Measurements from ENCODE around the gene MED12L.
"Not testable (repeated sequence)": the region's sequence is repeated elsewhere in the genome, so short reads cannot be mapped to it uniquely, and the experiment has no call there.

MED12L gene

GRCh38 chr3:151379083-151379734, 293.7 kb downstream of the MED12L start:
- DNase-seq (ENCODE audit: low spot score), result no peak

GRCh38 chr3:151382671-151383070, 297.2 kb downstream of the MED12L start:
- DNase-seq (ENCODE audit: low spot score), result no peak

GRCh38 chr3:151383111-151383510, 297.6 kb downstream of the MED12L start:
- DNase-seq (ENCODE audit: low spot score), result no peak

DNA sequence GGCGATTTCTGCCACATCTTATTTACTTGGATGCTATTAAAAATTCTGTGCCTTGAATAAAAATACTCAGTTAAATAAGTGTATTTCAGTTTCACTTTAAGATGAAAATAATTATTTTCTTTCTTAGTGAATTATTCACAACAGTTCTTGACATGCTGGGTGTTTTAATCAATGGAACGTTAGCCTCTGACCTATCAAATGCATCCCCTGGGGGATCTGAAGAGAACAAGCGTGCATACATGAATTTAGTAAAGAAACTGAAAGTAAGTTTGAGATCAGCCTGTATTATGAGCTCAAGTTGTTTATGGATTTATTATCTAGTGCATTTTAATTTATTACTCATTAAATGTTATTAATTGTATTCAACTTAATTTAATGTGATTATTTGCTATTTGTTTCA, 298.5 kb downstream of the MED12L start:
- no peak for DNase-seq (ENCODE audit: low spot score)

- DNase-seq (ENCODE audit: low spot score), result no peak
These were observed 299.3 kb downstream of the MED12L start, which contains the start of gene P2RY12 for GRCh38 chr3:151384741-151385174. Gene P2RY12 (minus strand): TSS chr3:151384753. CDS start chr3:151338845, 45,908 bp downstream.

- no peak for DNase-seq (ENCODE audit: low spot score)
These were observed 300.6 kb downstream of the MED12L start for GRCh38 chr3:151386056-151386455.

GRCh38 chr3:151387432-151387831, 302.0 kb downstream of the MED12L start:
- no peak for DNase-seq (ENCODE audit: low spot score)

- no peak for DNase-seq (ENCODE audit: low spot score)
These were observed 302.4 kb downstream of the MED12L start for GRCh38 chr3:151387842-151388241.

DNA sequence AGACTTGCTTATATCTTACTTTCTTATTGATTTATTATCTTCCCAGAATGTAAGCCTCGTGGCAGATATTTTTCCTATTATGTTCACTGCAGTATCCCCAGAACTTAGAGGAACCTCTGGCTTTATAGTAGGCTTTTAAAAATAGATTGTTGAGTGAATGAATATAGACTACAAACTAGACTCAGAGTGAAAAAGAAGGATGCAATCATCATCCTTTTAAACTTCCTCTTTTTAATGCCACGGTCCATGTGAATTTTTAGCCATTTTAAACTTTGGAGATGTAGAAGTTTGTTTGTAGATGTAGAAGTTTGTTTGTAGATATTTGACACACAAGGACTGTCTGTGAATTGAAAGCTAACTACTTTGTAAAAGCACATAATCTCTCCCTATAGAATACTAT, 306.3 kb downstream of the MED12L start:
- no peak for DNase-seq (ENCODE audit: low spot score)

DNA sequence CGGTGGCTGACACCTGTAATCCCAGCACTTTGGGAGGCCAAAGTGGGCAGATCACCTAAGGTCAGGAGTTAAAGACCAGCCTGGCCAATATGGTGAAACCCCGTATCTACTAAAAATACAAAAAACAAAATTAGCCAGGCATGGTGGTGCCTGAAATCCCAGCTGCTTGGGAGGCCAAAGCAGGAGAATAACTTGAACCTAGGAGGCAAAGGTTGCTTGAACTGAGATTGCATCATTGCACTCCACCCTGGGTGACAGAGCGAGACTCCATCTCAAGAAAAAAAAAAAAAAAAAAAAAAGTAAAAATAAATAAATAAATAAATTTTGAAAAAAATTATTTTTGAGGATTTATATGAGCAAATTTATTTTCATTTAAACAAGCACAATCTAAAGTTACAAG, 306.7 kb downstream of the MED12L start:
- not testable (repeated sequence) for DNase-seq (ENCODE audit: low spot score)

GRCh38 chr3:151393146-151393830, 307.8 kb downstream of the MED12L start:
- no peak for DNase-seq (ENCODE audit: low spot score)

GRCh38 chr3:151393941-151394340, 308.5 kb downstream of the MED12L start:
- DNase-seq (ENCODE audit: low spot score), result no peak

DNA sequence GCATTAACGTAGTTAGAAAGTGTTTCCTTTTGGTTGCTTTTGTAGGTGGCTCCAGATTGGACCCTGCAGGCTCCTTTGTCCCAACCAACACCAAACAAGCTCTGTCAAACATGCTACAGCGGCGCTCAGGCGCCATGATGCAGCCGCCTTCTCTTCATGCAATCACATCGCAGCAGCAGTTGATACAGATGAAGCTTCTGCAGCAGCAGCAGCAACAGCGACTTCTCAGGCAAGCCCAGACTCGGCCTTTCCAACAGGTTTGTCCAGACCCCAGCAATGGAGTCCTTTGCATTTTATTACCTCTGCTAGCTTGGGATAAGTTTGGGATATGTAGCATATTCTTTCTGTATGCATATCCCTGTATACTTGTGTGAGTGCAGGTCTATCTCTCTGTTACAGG, 309.1 kb downstream of the MED12L start:
- no peak for DNase-seq (ENCODE audit: low spot score)

DNA sequence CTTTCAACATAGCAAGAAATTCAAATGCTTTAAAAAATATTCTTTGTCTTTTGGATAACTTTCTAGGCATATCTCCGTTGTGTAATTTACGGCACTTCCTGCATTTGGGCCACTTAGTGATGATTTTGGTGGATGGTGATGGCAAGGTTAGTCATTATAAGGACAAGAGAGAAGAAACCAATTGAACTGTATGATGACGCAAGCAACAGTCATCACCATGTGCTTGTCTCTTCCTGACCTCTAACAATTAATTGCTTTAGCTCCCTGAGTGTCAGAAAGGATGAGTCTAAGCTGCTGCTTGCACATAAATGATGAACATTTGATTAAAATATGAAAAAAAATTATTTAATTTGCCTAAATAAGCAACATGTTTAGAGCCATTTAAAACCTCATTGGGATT, 310.3 kb downstream of the MED12L start:
- no peak for DNase-seq (ENCODE audit: low spot score)

GRCh38 chr3:151398895-151399294, 313.4 kb downstream of the MED12L start:
- DNase-seq (ENCODE audit: low spot score), result no peak

DNA sequence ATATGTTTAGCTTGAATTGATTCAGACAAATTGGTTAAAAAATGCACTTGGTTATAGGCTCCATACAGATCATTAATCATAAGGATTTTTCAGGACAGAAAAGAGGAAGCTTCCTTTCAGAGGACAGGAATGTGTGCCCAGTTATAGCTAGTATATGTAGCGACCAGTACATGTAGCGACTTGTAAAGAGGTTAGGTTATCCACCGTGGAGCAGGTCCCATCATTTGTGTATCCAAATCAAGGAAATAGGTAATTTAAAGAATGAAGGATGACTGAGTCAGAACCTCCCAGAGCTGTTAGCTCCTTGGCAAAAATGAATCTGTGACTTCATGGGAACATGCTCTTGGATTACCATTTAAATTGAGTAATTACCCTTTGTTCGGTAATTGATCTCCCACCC, 314.9 kb downstream of the MED12L start:
- no peak for DNase-seq (ENCODE audit: low spot score)

DNA sequence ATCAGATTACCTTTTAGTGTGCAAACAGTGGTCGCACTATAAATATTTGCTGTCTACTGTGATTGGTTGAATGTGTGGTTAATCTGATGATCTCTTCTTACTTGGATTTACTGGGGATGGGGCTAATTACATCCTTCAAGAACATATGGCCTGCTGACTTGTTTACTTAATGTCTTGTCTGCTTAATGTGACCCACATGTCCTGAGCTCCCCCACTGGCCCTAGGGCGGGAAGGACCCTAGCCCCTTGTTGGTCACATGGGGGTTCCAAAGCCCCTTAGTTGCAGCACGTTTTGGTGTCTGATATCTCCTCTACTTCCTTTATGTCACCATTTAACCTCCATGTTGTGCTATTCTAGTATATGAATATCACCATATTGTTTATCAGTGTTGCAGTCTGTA, 316.9 kb downstream of the MED12L start:
- DNase-seq (ENCODE audit: low spot score), result no peak

- DNase-seq (ENCODE audit: low spot score), result no peak
These were observed 317.8 kb downstream of the MED12L start for GRCh38 chr3:151403246-151403645.

- DNase-seq (ENCODE audit: low spot score), result no peak
These were observed 318.9 kb downstream of the MED12L start for GRCh38 chr3:151404316-151404715.

DNA sequence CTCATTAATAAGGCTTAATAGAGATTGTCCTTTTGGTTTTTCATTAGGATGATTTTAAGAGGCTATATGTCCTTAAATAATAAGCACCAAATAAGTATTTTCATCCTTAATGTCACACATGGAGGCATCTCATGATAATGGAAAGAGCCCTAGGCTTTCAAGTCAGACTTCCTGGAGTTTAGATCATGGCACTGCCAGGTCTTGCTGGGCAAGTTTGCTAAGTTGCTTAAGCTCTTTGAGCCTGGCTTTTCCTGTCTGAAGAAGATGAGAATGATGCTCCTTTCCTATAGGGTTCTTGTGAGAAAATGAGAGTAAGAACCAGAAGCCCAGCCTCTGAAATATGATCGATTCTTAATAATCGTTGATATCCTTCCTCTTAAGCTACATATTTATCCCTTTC, 322.5 kb downstream of the MED12L start:
- no peak for DNase-seq (ENCODE audit: low spot score)

DNA sequence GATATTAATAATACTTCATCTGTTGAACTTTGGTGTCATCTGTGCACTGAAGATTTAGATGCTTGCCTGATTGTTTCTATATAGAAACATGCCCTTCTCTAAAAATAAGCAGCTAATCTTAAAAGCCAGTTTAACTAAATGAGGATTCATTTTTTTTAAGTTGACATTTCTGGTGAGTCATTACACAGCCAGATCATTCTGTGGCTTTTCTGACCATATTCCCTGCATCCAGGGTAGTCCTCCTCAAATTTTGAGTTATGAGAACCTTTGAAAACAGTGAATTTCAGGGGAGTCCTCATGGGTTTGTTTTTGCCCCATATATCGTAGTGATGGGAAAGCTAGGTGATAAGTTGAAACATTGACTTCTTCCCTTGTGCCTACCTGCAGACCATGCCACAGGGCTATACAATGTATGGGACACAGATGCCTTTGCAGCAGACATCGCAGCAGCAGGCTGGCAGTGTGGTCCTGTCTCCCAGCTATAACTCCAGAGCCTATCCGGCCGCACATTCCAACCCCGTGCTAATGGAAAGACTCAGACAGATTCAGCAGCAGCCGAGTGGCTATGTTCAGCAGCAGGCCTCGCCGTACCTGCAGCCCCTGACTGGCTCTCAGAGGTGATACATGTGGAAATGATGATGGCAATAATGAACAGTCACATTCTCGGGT, 325.6 kb downstream of the MED12L start:
- DNase-seq (ENCODE audit: low spot score), result no peak

DNA sequence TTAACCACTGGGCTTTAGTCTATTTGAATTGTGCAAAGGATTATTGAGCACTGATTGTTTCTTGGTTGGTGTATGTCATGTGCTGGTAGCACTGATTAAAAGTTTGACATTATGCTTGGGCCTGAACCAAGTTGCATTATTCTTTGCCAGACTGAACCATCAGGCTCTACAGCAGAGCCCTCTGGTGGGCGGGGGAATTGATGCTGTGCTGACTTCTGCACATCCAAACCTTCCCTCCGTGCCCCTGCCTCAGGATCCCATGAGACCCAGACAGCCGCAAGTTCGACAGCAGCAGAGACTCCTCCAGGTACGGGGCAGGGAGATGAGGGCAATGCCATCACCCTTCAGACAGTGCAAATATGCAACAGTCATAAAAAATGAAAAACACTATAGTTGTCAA, 327.5 kb downstream of the MED12L start:
- DNase-seq (ENCODE audit: low spot score), result no peak

DNA sequence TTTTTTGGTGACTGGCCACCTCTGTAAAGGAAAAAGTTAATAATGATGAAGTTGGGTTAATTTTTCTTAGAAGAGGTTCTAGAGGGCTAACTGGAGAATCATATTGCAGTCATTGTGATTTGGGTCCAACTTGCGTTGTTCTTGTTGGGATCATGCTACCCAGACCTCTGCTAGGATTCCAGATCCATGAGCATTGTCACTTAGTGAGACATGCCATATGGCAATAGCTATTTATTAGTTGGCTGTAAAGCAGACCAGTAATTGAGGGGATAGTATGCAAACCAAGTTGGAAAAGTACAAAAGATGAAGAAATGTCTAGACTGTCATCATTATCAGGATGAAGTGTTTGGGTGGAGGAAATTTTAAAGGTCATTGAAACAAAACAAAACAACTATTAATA, 329.8 kb downstream of the MED12L start:
- no peak for DNase-seq (ENCODE audit: low spot score)

Data from LoVo (cell line).